Thyroid gland (tissue), 4 donors: Measurements from ENCODE around the gene SLN.

Source experiments
- CTCF ChIP-seq, 6 experiments: fragments of 200-600 bp in 3 of 6; fragments of 450-650 bp in 3 of 6; sonication (generic) in 3 of 6; IDR thresholded peaks; one replicate each; pipeline ENCODE4 v1.5.1; 2016 to 2019; ENCODE audit warnings: antibody characterized with exemption in 6 of 6, mild to moderate bottlenecking in 2 of 6, inconsistent platforms in 1 of 6, moderate library complexity in 1 of 6
- POLR2A ChIP-seq, 2 donors: fragments of 450-650 bp; IDR thresholded peaks; one replicate each; pipeline ENCODE4 v1.6.1; 2017; ENCODE audit warnings: antibody characterized with exemption in 2 of 2, mild to moderate bottlenecking in 2 of 2, moderate library complexity in 1 of 2

GRCh38 chr11:107691000-107691750 is 20.7 kb downstream of the SLN start:
- TF ChIP-seq POLR2A (IDR thresholded peaks at IDR 0.05) (no peak), CTCF (IDR thresholded peaks at IDR 0.05) (no peak)
